Prostate gland (tissue), 2 donors: ENCODE results near the gene SMIM38. TPM values are rescaled to one million over a fixed set of nuclear protein-coding genes. Genes with fewer than 3 reads are reported as not detected.

Source experiments
- DNase-seq: peaks from one replicate; pipeline ENCODE4 v3.0.0-alpha.2; 2019; ENCODE audit warnings: low spot score
- H3K27ac ChIP-seq, 2 donors: fragments of 200-600 bp; sonication (generic); 2 replicates each; pipeline ENCODE4 v1.5.1; 2017 to 2019
- H3K27me3 ChIP-seq: fragments of 200-600 bp; sonication (generic); replicated peaks from 2 replicates; pipeline ENCODE4 v1.5.1; 2019; ENCODE audit not compliant: insufficient read depth
- H3K36me3 ChIP-seq, 2 donors: fragments of 200-600 bp; sonication (generic); 1 replicate in 1 of 2; 2 replicates in 1 of 2; pipeline versions ENCODE4 v1.5.1 to v1.8.1; 2017 to 2019
- H3K4me1 ChIP-seq: fragments of 200-600 bp; sonication (generic); replicated peaks from 2 replicates; pipeline ENCODE4 v1.5.1; 2019
- H3K4me3 ChIP-seq, 2 donors: fragments of 200-600 bp; sonication (generic); 2 replicates each; pipeline ENCODE4 v1.5.1; 2017 to 2019
- H3K9me3 ChIP-seq: fragments of 200-600 bp; sonication (generic); 2 replicates; pipeline ENCODE4 v1.5.1; 2017
- CTCF ChIP-seq, 4 experiments: fragments of 200-600 bp in 2 of 4; fragments of 450-650 bp in 2 of 4; sonication (generic) in 2 of 4; IDR thresholded peaks; 1 replicate in 3 of 4; 2 replicates in 1 of 4; pipeline ENCODE4 v1.5.1; 2016 to 2019; ENCODE audit warnings: antibody characterized with exemption in 4 of 4, mild to moderate bottlenecking in 2 of 4, moderate library complexity in 2 of 4
- POLR2A ChIP-seq: fragments of 450-650 bp; IDR thresholded peaks from one replicate; pipeline ENCODE4 v1.6.1; 2016; ENCODE audit warnings: antibody characterized with exemption, mild to moderate bottlenecking
- POLR2AphosphoS5 ChIP-seq: sonication (generic); formaldehyde crosslinking; IDR thresholded peaks from one replicate; pipeline ENCODE4 v1.6.1; 2017; ENCODE audit warnings: antibody characterized with exemption
- WGBS: methylation state at CpG from one replicate; pipeline ENCODE4 v1.1.5; 2018; 5-methylcytosine and 5-hydroxymethylcytosine counted together
- intact Hi-C: fragments of 100-400 bp; cut with DNase I; formaldehyde crosslinking; loops from one replicate; pipeline ENCODE4 v1.14.2; 2022
- total RNA-seq, 2 donors: library from RNA; depleted of rRNA; stranded (reverse); fragments of >200 nt; gene quantifications; one replicate each; pipeline ENCODE4 v1.1.0, GENCODE V29; 2016

The SMIM38 gene
- total RNA-seq, 2 donors from 2014 or later = 2.8 to 3.9 TPM

GRCh38 chr11:69171476-69172240 is 15.9 kb downstream of the SMIM38 start:
- Histone ChIP-seq H3K9me3 (no peaks in the 10 kb centered on the region), H3K27ac (no peak overlapping the region), H3K4me1 (no peaks in the 10 kb centered on the region), H3K36me3 (no peaks in the 10 kb centered on the region), H3K27me3 (no peaks in the 10 kb centered on the region), H3K4me3 (no peak overlapping the region)
- intact Hi-C loops = no loop called here
- WGBS = 87% methylated on average over 6 of the region's 6 CpGs
- DNase-seq = no peak
- TF ChIP-seq POLR2A (no peak), CTCF (IDR thresholded peaks at IDR 0.05) (no peak), POLR2AphosphoS5 (no peak)

- 33% methylated on average over 1 of the region's 1 CpG for WGBS
- no peak for DNase-seq
- intact Hi-C loops = no loop called here
- no peak for TF ChIP-seq CTCF (IDR thresholded peaks at IDR 0.05)
- Histone ChIP-seq H3K27ac (no peak overlapping the region), H3K4me1 (no peaks in the 10 kb centered on the region), H3K36me3 (no peaks in the 10 kb centered on the region), H3K27me3 (no peaks in the 10 kb centered on the region), H3K4me3 (no peak overlapping the region), H3K9me3 (no peaks in the 10 kb centered on the region)
These were observed 16.9 kb downstream of the SMIM38 start for GRCh38 chr11:69172674-69173073.

DNA sequence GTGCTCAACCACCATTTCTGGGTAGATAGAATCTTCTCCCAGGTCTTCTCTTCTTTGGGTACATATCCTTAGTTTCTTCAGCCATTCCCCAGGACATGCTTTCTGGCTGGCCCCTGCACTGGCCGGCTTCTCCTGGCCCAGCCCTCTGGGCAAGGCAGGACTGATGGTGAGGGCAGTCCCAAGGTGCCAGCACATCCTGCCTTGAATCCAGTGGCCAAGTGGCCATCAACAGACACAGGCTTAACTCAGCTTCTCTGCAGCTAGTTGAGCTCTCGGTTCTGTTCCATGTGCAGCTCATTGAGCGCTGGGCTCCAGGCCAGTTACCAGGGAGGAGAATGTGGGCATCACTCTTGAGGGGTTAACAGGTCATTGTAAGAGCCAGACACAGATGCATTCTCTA is 17.6 kb downstream of the SMIM38 start:
- Histone ChIP-seq H3K27ac (no peak overlapping the region), H3K4me3 (no peak overlapping the region), H3K4me1 (no peaks in the 10 kb centered on the region), H3K9me3 (no peaks in the 10 kb centered on the region), H3K27me3 (no peaks in the 10 kb centered on the region), H3K36me3 (no peaks in the 10 kb centered on the region)
- no peak for DNase-seq
- intact Hi-C loops = no loop called here
- 96% methylated on average over 3 of the region's 3 CpGs for WGBS
- no peak for TF ChIP-seq CTCF (IDR thresholded peaks at IDR 0.05)
- TF ChIP-seq POLR2A = no peak
- no peak for TF ChIP-seq POLR2AphosphoS5

- H3K27ac ChIP-seq = no peak overlapping the region
- 55% methylated on average over 8 of the region's 8 CpGs for WGBS
- TF ChIP-seq CTCF (IDR thresholded peaks at IDR 0.05) (no peak), POLR2AphosphoS5 (no peak), POLR2A (no peak)
- no peaks in the 10 kb centered on the region for H3K9me3 ChIP-seq
- H3K4me1 ChIP-seq = no peaks in the 10 kb centered on the region
- intact Hi-C loops = no loop called here
- H3K27me3 ChIP-seq = no peaks in the 10 kb centered on the region
- DNase-seq = no peak
- no peak overlapping the region for H3K4me3 ChIP-seq
- H3K36me3 ChIP-seq = no peaks in the 10 kb centered on the region
These were observed 18.3 kb downstream of the SMIM38 start for GRCh38 chr11:69173925-69174581.

DNA sequence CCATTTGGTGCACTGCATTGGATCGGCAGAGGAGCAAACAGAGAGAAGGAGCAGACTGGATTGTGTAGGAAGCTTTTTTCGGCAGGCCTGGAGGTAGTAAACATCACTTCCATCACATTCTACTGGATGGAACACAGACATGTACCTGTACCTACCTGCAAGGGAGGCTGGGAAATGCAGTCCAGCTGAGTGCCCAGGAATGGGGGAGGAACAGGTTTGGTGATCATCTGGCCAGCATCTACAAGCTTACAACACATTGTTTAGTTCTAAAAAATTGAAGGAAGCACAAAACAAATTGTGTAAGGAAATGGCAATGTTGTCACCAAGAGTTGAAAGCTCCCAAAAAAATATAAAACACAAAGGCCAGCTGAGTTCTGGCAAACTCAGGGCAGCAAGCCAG is 19.1 kb downstream of the SMIM38 start:
- intact Hi-C loops = no loop called here
- no peaks in the 10 kb centered on the region for H3K36me3 ChIP-seq

More for the DNA sequence above, 19.1 kb downstream of the SMIM38 start:
- H3K27me3 ChIP-seq = no peaks in the 10 kb centered on the region
- TF ChIP-seq CTCF (IDR thresholded peaks at IDR 0.05) = no peak
- TF ChIP-seq POLR2A = no peak
- TF ChIP-seq POLR2AphosphoS5 = no peak
- no peak overlapping the region for H3K4me3 ChIP-seq
- no peaks in the 10 kb centered on the region for H3K9me3 ChIP-seq
- no peak overlapping the region for H3K27ac ChIP-seq
- no peak for DNase-seq
- WGBS = 71% methylated on average over 2 of the region's 2 CpGs
- H3K4me1 ChIP-seq = no peaks in the 10 kb centered on the region
